OCI-LY1 (cell line): ENCODE data around the gene PIGT.

ENCODE experiments used
- H2AFZ ChIP-seq: fragments of 200-600 bp; sonication (generic), shearing (Covaris generic); 2 replicates; pipeline ENCODE4 v1.6.0; 2014; ENCODE audit warnings: antibody characterized with exemption, mild to moderate bottlenecking, low read length
- H3F3A ChIP-seq: fragments of 200-600 bp; sonication (generic), shearing (Covaris generic); 2 replicates; pipeline ENCODE4 v1.6.0; 2014; ENCODE audit warnings: mild to moderate bottlenecking, antibody characterized with exemption, low read length, moderate library complexity; ENCODE audit not compliant: insufficient read depth
- H3K27ac ChIP-seq: fragments of 200-600 bp; sonication (generic); 2 replicates; pipeline ENCODE4 v1.5.1; 2014; ENCODE audit warnings: low read length, mixed run types, mild to moderate bottlenecking, low read depth; ENCODE audit not compliant: poor library complexity, severe bottlenecking
- H3K27me3 ChIP-seq: fragments of 200-600 bp; sonication (generic); 2 replicates; pipeline ENCODE4 v1.6.0; 2014; ENCODE audit warnings: antibody characterized with exemption, mild to moderate bottlenecking, low read length, moderate library complexity; ENCODE audit not compliant: insufficient read depth
- H3K36me3 ChIP-seq: fragments of 200-600 bp; sonication (generic); 2 replicates; pipeline ENCODE4 v1.6.1; 2014; ENCODE audit warnings: mild to moderate bottlenecking, antibody characterized with exemption, low read length, moderate library complexity, mixed read lengths; ENCODE audit not compliant: insufficient read depth
- H3K4me1 ChIP-seq: fragments of 200-600 bp; sonication (generic); 2 replicates; pipeline ENCODE4 v1.5.1; 2014; ENCODE audit warnings: mild to moderate bottlenecking, low read length, moderate library complexity; ENCODE audit not compliant: insufficient read depth, severe bottlenecking
- H3K4me2 ChIP-seq: fragments of 200-600 bp; sonication (generic), shearing (Covaris generic); 2 replicates; pipeline ENCODE4 v1.6.1; 2014; ENCODE audit warnings: low read length
- H3K4me3 ChIP-seq: fragments of 200-600 bp; sonication (generic); 2 replicates; pipeline ENCODE4 v1.5.1; 2014; ENCODE audit warnings: low read length, low read depth, mild to moderate bottlenecking, mixed read lengths; ENCODE audit not compliant: poor library complexity, severe bottlenecking
- H3K79me2 ChIP-seq: fragments of 200-600 bp; shearing (Covaris generic); 2 replicates; pipeline ENCODE4 v1.6.1; 2016; ENCODE audit warnings: mixed run types, low read length, mixed read lengths; ENCODE audit not compliant: insufficient read depth
- H3K9ac ChIP-seq: fragments of 200-600 bp; sonication (generic), shearing (Covaris generic); 2 replicates; pipeline ENCODE4 v1.6.1; 2014; ENCODE audit warnings: mild to moderate bottlenecking, low read length, mixed read lengths
- H3K9me2 ChIP-seq: fragments of 200-600 bp; sonication (generic), shearing (Covaris generic); 2 replicates; pipeline ENCODE4 v1.6.1; 2014; ENCODE audit warnings: low read depth, mild to moderate bottlenecking, low read length, mixed read lengths
- H3K9me3 ChIP-seq: fragments of 200-600 bp; shearing (Covaris generic); 2 replicates; pipeline ENCODE4 v1.6.1; 2014; ENCODE audit warnings: low read length, mixed read lengths
- H4K20me1 ChIP-seq: fragments of 200-600 bp; sonication (generic), shearing (Covaris generic); 2 replicates; pipeline ENCODE4 v1.6.0; 2016; ENCODE audit warnings: mild to moderate bottlenecking, low read length; ENCODE audit not compliant: insufficient read depth
- CTCF ChIP-seq: fragments of 200-600 bp; sonication (generic), shearing (Covaris generic); IDR thresholded peaks from 2 replicates; pipeline ENCODE4 v1.5.1; 2017; ENCODE audit warnings: mild to moderate bottlenecking, antibody characterized with exemption, low read length, moderate library complexity, mixed read lengths
- EZH2 ChIP-seq: fragments of 200-600 bp; sonication (generic), shearing (Covaris generic); IDR thresholded peaks from 2 replicates; pipeline ENCODE4 v1.8.0; 2017; ENCODE audit warnings: borderline replicate concordance, mixed run types, mild to moderate bottlenecking, antibody characterized with exemption, low read length, moderate library complexity, mixed read lengths

The PIGT gene

DNA sequence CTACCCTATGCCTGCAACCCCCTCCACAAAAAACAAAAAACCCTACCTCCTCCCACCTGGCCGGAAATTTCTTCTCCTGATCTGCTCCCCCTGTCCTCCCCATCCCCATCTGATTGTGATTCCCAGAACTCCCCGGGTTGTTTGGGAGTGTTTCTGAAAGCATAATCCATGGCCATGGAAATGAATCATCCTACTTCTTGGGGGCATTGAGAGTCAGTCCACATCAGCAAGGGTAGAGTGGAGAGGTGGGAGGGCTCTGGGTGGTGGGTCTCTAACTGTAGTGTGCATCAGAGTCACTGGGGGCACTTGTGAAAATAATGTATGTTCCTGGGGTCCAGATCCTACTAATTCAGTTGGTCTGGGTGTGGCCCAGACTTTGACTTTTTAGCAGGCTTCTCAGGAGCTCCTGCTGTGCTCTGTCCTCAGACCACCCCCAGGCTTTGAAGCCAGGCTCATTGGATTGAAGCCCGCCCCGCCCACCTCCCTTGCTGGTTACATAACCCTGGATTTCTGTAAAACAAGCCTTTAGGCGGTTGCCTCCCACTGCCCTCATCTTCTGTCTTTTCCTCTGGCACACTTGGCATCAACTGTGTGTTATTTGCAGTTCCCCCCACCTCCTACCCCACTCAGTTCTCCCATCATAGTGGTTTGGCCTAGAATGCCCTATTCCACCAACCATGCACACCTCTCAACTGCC lies 10.5 kb downstream of the PIGT start:
- H3K79me2 ChIP-seq, result no peaks in the 10 kb centered on the region
- H3F3A ChIP-seq, result no peaks in the 10 kb centered on the region
- H3K9me3 ChIP-seq, result no peaks in the 10 kb centered on the region
- H3K27ac ChIP-seq, result no peak overlapping the region
- no peak overlapping the region for H2AFZ ChIP-seq
- no peaks in the 10 kb centered on the region for H4K20me1 ChIP-seq
- H3K9ac ChIP-seq, result no peak overlapping the region
- H3K9me2 ChIP-seq, result no peaks in the 10 kb centered on the region
- no peak overlapping the region for H3K4me3 ChIP-seq
- TF ChIP-seq CTCF (no peak), EZH2 (no peak)
- H3K4me1 ChIP-seq, result peaks cover 1% of the 10 kb centered on the region
- no peaks in the 10 kb centered on the region for H3K27me3 ChIP-seq
- no peak overlapping the region for H3K4me2 ChIP-seq
- peaks cover 45% of the 10 kb centered on the region for H3K36me3 ChIP-seq

DNA sequence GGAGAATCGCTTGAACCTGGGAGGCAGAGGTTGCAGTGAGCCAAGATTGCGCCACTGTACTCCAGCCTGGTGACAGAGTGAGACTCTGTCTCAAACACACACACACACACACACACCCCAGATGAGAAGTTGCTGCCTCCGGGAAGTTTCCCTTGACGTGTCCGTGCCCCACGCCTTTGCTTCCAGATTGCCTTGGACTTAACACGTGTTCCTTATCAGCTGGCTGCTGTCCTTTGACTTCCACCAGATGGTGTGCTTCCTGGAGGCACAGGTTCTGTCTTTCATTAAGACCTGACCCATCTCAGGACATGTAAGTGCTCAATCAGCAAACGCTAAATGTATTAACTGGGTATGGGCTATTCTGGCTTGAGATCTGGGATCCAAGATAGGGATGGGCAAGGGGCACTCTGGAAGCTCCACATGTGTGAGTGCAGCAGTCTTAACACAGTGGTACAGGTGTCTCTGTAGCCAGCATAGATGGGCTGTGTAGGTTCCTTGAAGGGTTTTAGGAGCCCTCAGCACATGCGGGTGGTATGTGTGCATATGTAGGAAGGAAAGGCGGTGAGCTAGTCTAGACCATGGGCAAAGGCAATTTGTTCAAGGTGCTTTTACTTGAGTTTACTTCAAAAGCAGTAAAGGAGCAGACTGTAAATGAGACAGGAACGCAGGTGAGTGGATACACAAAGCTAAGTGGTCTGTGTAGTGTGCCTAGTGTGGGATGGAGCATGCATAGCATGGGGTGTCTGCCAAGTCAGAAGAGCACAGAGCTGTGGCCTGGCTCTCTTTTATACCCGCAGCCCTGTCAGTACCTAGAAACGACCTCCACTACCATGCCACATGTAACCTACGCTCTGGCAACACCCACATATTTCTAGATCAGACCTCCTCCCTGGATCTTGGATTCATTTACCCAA lies 11.6 kb downstream of the PIGT start:
- no peaks in the 10 kb centered on the region for H3K9me2 ChIP-seq
- H2AFZ ChIP-seq, result no peak overlapping the region
- peaks cover 37% of the 10 kb centered on the region for H3K36me3 ChIP-seq
- H3K79me2 ChIP-seq, result no peaks in the 10 kb centered on the region
- no peak overlapping the region for H3K9ac ChIP-seq
- H3K4me3 ChIP-seq, result no peak overlapping the region
- H3K4me1 ChIP-seq, result peaks cover 12% of the 10 kb centered on the region
- H3K27me3 ChIP-seq, result no peaks in the 10 kb centered on the region
- H3K4me2 ChIP-seq, result no peak overlapping the region
- TF ChIP-seq EZH2, result no peak
- no peak for TF ChIP-seq CTCF
- no peaks in the 10 kb centered on the region for H4K20me1 ChIP-seq
- H3F3A ChIP-seq, result no peaks in the 10 kb centered on the region
- no peak overlapping the region for H3K27ac ChIP-seq
- no peaks in the 10 kb centered on the region for H3K9me3 ChIP-seq

DNA sequence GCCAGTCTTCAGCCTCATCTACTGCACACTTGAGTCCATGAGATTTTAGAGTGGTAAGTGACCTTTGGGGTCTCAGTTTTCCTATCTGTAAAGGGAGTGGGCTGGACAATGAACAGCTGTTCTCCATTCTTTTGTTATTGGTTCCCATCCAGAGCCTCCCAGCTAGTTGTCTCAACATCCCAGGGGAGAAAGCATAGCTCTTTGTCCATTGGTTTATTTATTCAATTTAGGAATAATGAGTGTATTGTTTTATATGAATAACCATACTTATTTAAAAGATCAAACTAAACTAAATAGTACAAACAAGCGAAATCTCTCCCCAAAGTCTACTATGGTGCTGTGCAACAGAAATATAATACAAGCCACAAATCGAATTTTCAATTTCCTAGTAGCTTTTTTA lies 13.7 kb downstream of the PIGT start:
- TF ChIP-seq CTCF (no peak), EZH2 (no peak)
- Histone ChIP-seq H4K20me1 (no peaks in the 10 kb centered on the region), H2AFZ (no peak overlapping the region), H3K4me1 (peaks cover 22% of the 10 kb centered on the region), H3K4me2 (no peak overlapping the region), H3K9me2 (no peaks in the 10 kb centered on the region), H3K36me3 (peaks cover 19% of the 10 kb centered on the region), H3K79me2 (no peaks in the 10 kb centered on the region), H3K4me3 (no peak overlapping the region), H3K9me3 (no peaks in the 10 kb centered on the region), H3F3A (no peaks in the 10 kb centered on the region), H3K27ac (no peak overlapping the region), H3K9ac (no peak overlapping the region), H3K27me3 (no peaks in the 10 kb centered on the region)
